Sciatic nerve (tissue), 2 donors: Measurements from ENCODE around the gene UNC5C. TPM values are rescaled to one million over a fixed set of nuclear protein-coding genes. Genes with fewer than 3 reads are reported as not detected.
A peak's percentile ranks its signal among the peaks of the same experiment; 100 is the strongest.

ENCODE experiments used
- ATAC-seq: fragments of 200-7000 bp; cut with Tn5 transposase; one replicate; pipeline ENCODE4 v1.9.1; 2020; ENCODE audit warnings: mild to moderate bottlenecking, moderate library complexity
- DNase-seq: peaks from one replicate; pipeline ENCODE4 v3.0.0-alpha.2; 2020; ENCODE audit warnings: low spot score
- intact Hi-C: fragments of 100-400 bp; cut with DNase I; formaldehyde crosslinking; loops from one replicate; pipeline ENCODE4 v1.14.2; 2022
- total RNA-seq: library from RNA; stranded (reverse); fragmentation: NEBNext Ultra II Directional; extraction: Animal tissue kit (Norgen Biotek cat#: 25700); gene quantifications from one replicate; pipeline ENCODE4 v1.2.1, GENCODE V29; 2021
- donor health status: DM: no; HTN: no; CAD: no.
- donor health status: DM: no; HTN: no; CAD: no.

UNC5C gene
- 4.5 TPM for total RNA-seq

GRCh38 chr4:95548738-95549245, at the start of gene UNC5C:
TSS of gene UNC5C (minus strand) at chr4:95548973.
- ATAC-seq (peak; percentile 91), DNase-seq (peak; percentile 81)

GRCh38 chr4:95596676-95597075, 47.9 kb upstream of the UNC5C start:
- intact Hi-C loops = no loop called here
- ATAC-seq (no peak), DNase-seq (no peak)

More at GRCh38 chr4:95548738-95549245, at the start of gene UNC5C:
- intact Hi-C loops = no loop called here

- ATAC-seq (no peak), DNase-seq (no peak)
- intact Hi-C loops = no loop called here
Measured at GRCh38 chr4:95594629-95595028, 45.9 kb upstream of the UNC5C start.

- DNase-seq (no peak), ATAC-seq (no peak)
- intact Hi-C loops = no loop called here
Measured at GRCh38 chr4:95594013-95594412, 45.2 kb upstream of the UNC5C start.

- intact Hi-C loops = no loop called here
- no peak for ATAC-seq
Measured at GRCh38 chr4:95591278-95591677, 42.5 kb upstream of the UNC5C start.

GRCh38 chr4:95590615-95591014, 41.8 kb upstream of the UNC5C start:
- ATAC-seq (no peak), DNase-seq (no peak)
- intact Hi-C loops = no loop called here

More at GRCh38 chr4:95591278-95591677, 42.5 kb upstream of the UNC5C start:
- no peak for DNase-seq

GRCh38 chr4:95585016-95585695, 36.4 kb upstream of the UNC5C start:
- intact Hi-C loops = no loop called here

GRCh38 chr4:95580226-95580625, 31.5 kb upstream of the UNC5C start:
- no peak for ATAC-seq
- no peak for DNase-seq
- intact Hi-C loops = no loop called here

More at GRCh38 chr4:95585016-95585695, 36.4 kb upstream of the UNC5C start:
- no peak for DNase-seq
- ATAC-seq = no peak

- intact Hi-C loops = no loop called here
- ATAC-seq = no peak
- peak; percentile 63 for DNase-seq
Measured at GRCh38 chr4:95572304-95572991, 23.7 kb upstream of the UNC5C start.

- intact Hi-C loops = no loop called here
- DNase-seq (no peak), ATAC-seq (no peak)
Measured at GRCh38 chr4:95571577-95571976, 22.8 kb upstream of the UNC5C start.

GRCh38 chr4:95563638-95564337, 15.0 kb upstream of the UNC5C start:
- DNase-seq = no peak
- no peak for ATAC-seq
- intact Hi-C loops = no loop called here

GRCh38 chr4:95560774-95561173, 12.0 kb upstream of the UNC5C start:
- ATAC-seq = no peak
- intact Hi-C loops = no loop called here
- DNase-seq = no peak

- no peak for DNase-seq
- no peak for ATAC-seq
- intact Hi-C loops = no loop called here
Measured at GRCh38 chr4:95556207-95556859, 7.6 kb upstream of the UNC5C start.

GRCh38 chr4:95552942-95553550, 4.3 kb upstream of the UNC5C start:
- no peak for DNase-seq
- intact Hi-C loops = no loop called here
- ATAC-seq = no peak

GRCh38 chr4:95551653-95552052, 2.9 kb upstream of the UNC5C start:
- intact Hi-C loops = no loop called here
- no peak for ATAC-seq

GRCh38 chr4:95550115-95550987, 1.6 kb upstream of the UNC5C start:
- intact Hi-C loops = no loop called here
- DNase-seq = no peak
- ATAC-seq = no peak

More at GRCh38 chr4:95551653-95552052, 2.9 kb upstream of the UNC5C start:
- no peak for DNase-seq

- DNase-seq (peak; percentile 71), ATAC-seq (peak; percentile 73)
- intact Hi-C loops = no loop called here
Measured at GRCh38 chr4:95549246-95550114, 707 bp upstream of the UNC5C start.
